Measurements from ENCODE around the gene HLCS.

Gene HLCS

GRCh38 chr21:36701756-36702621, 264.5 kb downstream of the HLCS start:
- no peak for DNase-seq (ENCODE audit: low read depth)

DNA sequence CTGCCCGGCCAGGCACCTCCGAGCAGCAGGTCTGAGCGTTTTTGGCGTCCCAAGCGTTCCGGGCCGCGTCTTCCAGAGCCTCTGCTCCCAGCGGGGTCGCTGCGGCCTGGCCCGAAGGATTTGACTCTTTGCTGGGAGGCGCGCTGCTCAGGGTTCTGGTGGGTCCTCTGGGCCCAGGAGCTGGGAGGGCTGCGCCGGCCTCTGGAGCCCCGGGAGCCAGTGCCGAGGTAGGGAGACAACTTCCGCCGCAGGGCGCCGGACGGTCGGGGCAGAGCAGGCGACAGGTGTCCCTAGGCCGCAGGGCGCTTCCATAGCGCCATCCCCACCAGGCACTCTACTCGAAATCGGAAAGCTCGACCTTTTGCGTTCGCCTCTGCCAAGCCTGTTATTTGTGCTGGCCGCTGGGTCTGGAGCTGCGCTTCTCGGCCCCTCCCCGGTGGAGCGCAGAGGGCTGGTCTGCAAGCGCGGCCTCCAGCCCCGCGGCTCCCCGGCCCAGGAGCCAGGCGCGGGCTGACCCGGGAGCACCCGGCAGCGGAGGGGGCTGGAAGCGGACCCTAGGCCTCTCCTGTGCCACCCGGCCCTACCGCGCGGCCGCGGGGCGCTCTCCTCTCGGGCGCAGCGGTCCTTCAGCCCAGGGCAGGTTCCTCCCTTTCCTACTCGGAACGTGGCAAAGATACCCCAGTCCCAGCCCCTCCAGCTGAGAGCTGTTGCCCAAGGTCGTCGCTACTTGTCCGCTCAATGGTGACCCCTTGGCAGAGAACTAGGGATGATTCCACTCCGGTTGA, 265.3 kb downstream of the HLCS start:
- no peak for DNase-seq (ENCODE audit: low read depth)

Data from activated T-helper 9 cell treated with anti-CD3 and anti-CD28 coated beads, Interleukin-2, amount 50 U/mL, for 16 hours (primary cell).